Brain pericyte (primary cell): ENCODE data around the gene SULF2.

Source experiments
- DNase-seq: peaks from one replicate; pipeline ENCODE4 v3.0.0-alpha.2; 2012; ENCODE audit warnings: low read depth, low spot score

SULF2 gene

GRCh38 chr20:47784599-47785310 lies 526 bp downstream of the SULF2 start:
- no peak for DNase-seq

- no peak for DNase-seq
Observed at GRCh38 chr20:47783828-47784598, 1.3 kb downstream of the SULF2 start.

GRCh38 chr20:47782920-47783552 lies 2.2 kb downstream of the SULF2 start:
- DNase-seq = no peak

GRCh38 chr20:47782076-47782475 lies 3.2 kb downstream of the SULF2 start:
- no peak for DNase-seq

- DNase-seq = no peak
Observed at GRCh38 chr20:47781632-47782031, 3.6 kb downstream of the SULF2 start.

- DNase-seq = no peak
Observed at GRCh38 chr20:47780720-47781389, 4.4 kb downstream of the SULF2 start.

- DNase-seq = no peak
Observed at GRCh38 chr20:47778398-47779354, 6.6 kb downstream of the SULF2 start.

GRCh38 chr20:47777220-47777619 lies 8.1 kb downstream of the SULF2 start:
- no peak for DNase-seq

- DNase-seq = no peak
Observed at GRCh38 chr20:47776639-47777038, 8.6 kb downstream of the SULF2 start.

- no peak for DNase-seq
Observed at GRCh38 chr20:47775841-47776240, 9.4 kb downstream of the SULF2 start.

- no peak for DNase-seq
Observed at GRCh38 chr20:47775039-47775438, 10.2 kb downstream of the SULF2 start.

- no peak for DNase-seq
Observed at GRCh38 chr20:47774131-47774777, 11.0 kb downstream of the SULF2 start.

GRCh38 chr20:47773371-47773786 lies 11.9 kb downstream of the SULF2 start:
- no peak for DNase-seq

GRCh38 chr20:47770935-47771334 lies 14.3 kb downstream of the SULF2 start:
- no peak for DNase-seq

- no peak for DNase-seq
Observed at GRCh38 chr20:47768016-47768824, 17.1 kb downstream of the SULF2 start.

- DNase-seq = no peak
Observed at GRCh38 chr20:47765691-47766594, 19.3 kb downstream of the SULF2 start.

- no peak for DNase-seq
Observed at GRCh38 chr20:47765271-47765670, 20.0 kb downstream of the SULF2 start.

- no peak for DNase-seq
Observed at GRCh38 chr20:47764154-47764733, 21.0 kb downstream of the SULF2 start.
